Keratinocyte (primary cell): ENCODE results near the gene AKR1C4.

Source experiments
- EZH2 ChIP-seq: IDR thresholded peaks from one replicate; pipeline ENCODE4 v1.6.1; 2012; ENCODE audit warnings: inconsistent platforms, mild to moderate bottlenecking, low read length, moderate library complexity
- TF ChIP-seq, protein P1 (sequence below), 3 experiments: IDR thresholded peaks in 1 of 3; conservative IDR thresholded peaks in 1 of 3; optimal IDR thresholded peaks in 1 of 3; 2 replicates in 2 of 3; 3 replicates in 1 of 3; pipeline versions ENCODE3 to v1.5.1; 2011; ENCODE audit warnings: low read length in 3 of 3, mild to moderate bottlenecking in 3 of 3, moderate library complexity in 2 of 3, control low read depth in 1 of 3, inconsistent platforms in 1 of 3; ENCODE audit not compliant: insufficient read depth in 2 of 3; ENCODE audit errors: extremely low read depth in 1 of 3

DNA sequence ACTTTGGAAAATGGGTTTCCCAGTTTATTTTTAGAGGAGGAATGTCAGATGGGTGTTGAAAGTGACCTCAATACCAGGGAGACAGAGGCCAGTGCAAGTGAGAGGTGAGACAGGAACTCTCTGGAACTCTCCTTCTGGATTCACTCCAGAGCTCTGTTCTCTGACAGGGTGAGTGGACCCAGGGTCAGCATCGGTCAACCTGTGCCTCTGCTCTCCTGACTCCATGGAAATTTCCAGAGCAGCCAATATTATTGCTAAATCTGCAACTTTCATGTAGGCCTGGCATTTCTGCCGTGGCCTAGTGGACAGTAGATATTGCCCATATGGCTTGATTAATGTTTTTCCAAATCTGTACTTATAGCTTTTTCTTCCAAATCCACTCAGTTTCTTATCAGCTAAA is 20.2 kb downstream of the AKR1C4 start:
- TF ChIP-seq, protein P1, sequence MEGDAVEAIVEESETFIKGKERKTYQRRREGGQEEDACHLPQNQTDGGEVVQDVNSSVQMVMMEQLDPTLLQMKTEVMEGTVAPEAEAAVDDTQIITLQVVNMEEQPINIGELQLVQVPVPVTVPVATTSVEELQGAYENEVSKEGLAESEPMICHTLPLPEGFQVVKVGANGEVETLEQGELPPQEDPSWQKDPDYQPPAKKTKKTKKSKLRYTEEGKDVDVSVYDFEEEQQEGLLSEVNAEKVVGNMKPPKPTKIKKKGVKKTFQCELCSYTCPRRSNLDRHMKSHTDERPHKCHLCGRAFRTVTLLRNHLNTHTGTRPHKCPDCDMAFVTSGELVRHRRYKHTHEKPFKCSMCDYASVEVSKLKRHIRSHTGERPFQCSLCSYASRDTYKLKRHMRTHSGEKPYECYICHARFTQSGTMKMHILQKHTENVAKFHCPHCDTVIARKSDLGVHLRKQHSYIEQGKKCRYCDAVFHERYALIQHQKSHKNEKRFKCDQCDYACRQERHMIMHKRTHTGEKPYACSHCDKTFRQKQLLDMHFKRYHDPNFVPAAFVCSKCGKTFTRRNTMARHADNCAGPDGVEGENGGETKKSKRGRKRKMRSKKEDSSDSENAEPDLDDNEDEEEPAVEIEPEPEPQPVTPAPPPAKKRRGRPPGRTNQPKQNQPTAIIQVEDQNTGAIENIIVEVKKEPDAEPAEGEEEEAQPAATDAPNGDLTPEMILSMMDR (optimal IDR thresholded peaks at IDR 0.05 in 1 of 3, IDR thresholded peaks at IDR 0.05 in 1 of 3, conservative IDR thresholded peaks at IDR 0.05 in 1 of 3; ENCODE audit: extremely low read depth in 1 of 3, insufficient read depth in 2 of 3, low read length in 3 of 3): no peak
- no peak for TF ChIP-seq EZH2
